HepG2 (cell line): ENCODE measurements around the gene SPACA4. TPM values are rescaled to one million over a fixed set of nuclear protein-coding genes. Genes with fewer than 3 reads are reported as not detected.

ENCODE experiments used
- GMEB1 ChIP-seq: sonication (generic); formaldehyde crosslinking; IDR thresholded peaks from 2 replicates; pipeline ENCODE4 v1.5.1; 2020; ENCODE audit warnings: missing genetic modification reagents, mild to moderate bottlenecking, borderline replicate concordance
- IKZF5 ChIP-seq: IDR thresholded peaks from 2 replicates; pipeline ENCODE4 v1.6.1; 2018; ENCODE audit warnings: missing genetic modification reagents, mild to moderate bottlenecking, missing compliant biosample characterization
- JUN ChIP-seq: sonication (generic); formaldehyde crosslinking; IDR thresholded peaks from 2 replicates; pipeline ENCODE4 v1.4.0; 2020; ENCODE audit warnings: mild to moderate bottlenecking, missing genetic modification reagents
- NPAS2 ChIP-seq: sonication (generic); formaldehyde crosslinking; IDR thresholded peaks from 2 replicates; pipeline ENCODE4 v1.8.0; 2022; ENCODE audit warnings: mild to moderate bottlenecking, missing genetic modification reagents, borderline replicate concordance
- RBFOX2 ChIP-seq: fragments of 200-400 bp; formaldehyde crosslinking; IDR thresholded peaks from 2 replicates; pipeline ENCODE4 v1.6.1; 2017; ENCODE audit warnings: low read depth, mild to moderate bottlenecking, low read length
- REST ChIP-seq, 2 experiments: IDR thresholded peaks; 2 replicates each; pipeline ENCODE4 v1.6.1; 2011 to 2012; ENCODE audit warnings: low read length in 2 of 2, borderline replicate concordance in 1 of 2, low read depth in 1 of 2, mild to moderate bottlenecking in 1 of 2, moderate library complexity in 1 of 2
- SOX5 ChIP-seq: IDR thresholded peaks from 2 replicates; pipeline ENCODE4 v1.6.1; 2016; ENCODE audit warnings: borderline replicate concordance
- ZC3H13 ChIP-seq: sonication (generic); formaldehyde crosslinking; IDR thresholded peaks from 2 replicates; pipeline ENCODE4 v1.8.1; 2023; ENCODE audit warnings: mild to moderate bottlenecking, missing genetic modification reagents, moderate library complexity
- ZNF563 ChIP-seq: sonication (generic); formaldehyde crosslinking; IDR thresholded peaks from 2 replicates; pipeline ENCODE4 v1.8.0; 2022; ENCODE audit warnings: mild to moderate bottlenecking, moderate library complexity, missing genetic modification reagents
- ZNF660 ChIP-seq: sonication (generic); formaldehyde crosslinking; IDR thresholded peaks from 2 replicates; pipeline ENCODE4 v1.5.1; 2020; ENCODE audit warnings: mild to moderate bottlenecking, low read depth, missing genetic modification reagents, borderline replicate concordance
- ZNF678 ChIP-seq: sonication (generic); formaldehyde crosslinking; IDR thresholded peaks from 2 replicates; pipeline ENCODE4 v1.4.0; 2020; ENCODE audit warnings: mild to moderate bottlenecking, missing genetic modification reagents
- ZNF687 ChIP-seq: sonication (generic); formaldehyde crosslinking; IDR thresholded peaks from 2 replicates; pipeline ENCODE4 v1.5.1; 2020; ENCODE audit warnings: mild to moderate bottlenecking, missing genetic modification reagents, moderate library complexity
- ZNF749 ChIP-seq: sonication (generic); formaldehyde crosslinking; IDR thresholded peaks from 2 replicates; pipeline ENCODE4 v1.8.0; 2022; ENCODE audit warnings: mild to moderate bottlenecking, missing genetic modification reagents, moderate library complexity, borderline replicate concordance
- ZSCAN5A ChIP-seq: sonication (generic); formaldehyde crosslinking; IDR thresholded peaks from 2 replicates; pipeline ENCODE4 v1.8.0; 2022; ENCODE audit warnings: mild to moderate bottlenecking, missing genetic modification reagents, borderline replicate concordance
- polyA plus RNA-seq, 8 experiments: library from polyadenylated mRNA; depleted of rRNA in 3 of 8; stranded (reverse) in 7 of 8; unstranded in 1 of 8; fragments of >200 nt; fragmentation: Illumina TruSeq in 4 of 8; extraction: Trizol in 4 of 8; gene quantifications; 2 replicates each; pipeline versions ENCODE4 v1.2.1 to v1.2.3, GENCODE V29; 2011 to 2016; ENCODE audit warnings: low read depth in 4 of 8, missing spikeins in 1 of 8, mixed read lengths in 1 of 8; ENCODE audit not compliant: insufficient read depth in 1 of 8
- total RNA-seq, 5 experiments: library from RNA; depleted of rRNA; stranded (reverse); fragments of >200 nt; fragmentation: Illumina TruSeq; extraction: Trizol; gene quantifications; 2 replicates each; pipeline ENCODE4 v1.2.3, GENCODE V29; 2016; ENCODE audit warnings: low read depth in 1 of 5

The SPACA4 gene
- total and polyA plus RNA-seq, 2 of the 13 experiments (the other 11 are each of a cell fraction or from before 2014, with no cell fraction given) = not detected

GRCh38 chr19:48634424-48635262 lies 28.1 kb downstream of the SPACA4 start (continued):
- TF ChIP-seq ZNF687 (CRISPR knock-in tag) = peak; percentile 96
- TF ChIP-seq ZC3H13 (CRISPR knock-in tag) = peak; percentile 91; the same call in 1 of the 2 replicates
- 0 out of 2 replicates have a peak, but pooled peaks have one; percentile 46 for TF ChIP-seq JUN (CRISPR knock-in tag)
- TF ChIP-seq ZSCAN5A = no peak
- TF ChIP-seq NPAS2 = peak; percentile 97
- TF ChIP-seq ZNF660 (CRISPR knock-in tag) = no peak
- peak; percentile 78 for TF ChIP-seq GMEB1 (CRISPR knock-in tag)
- no peak; the same call in 1 of the 2 replicates for TF ChIP-seq ZNF749 (CRISPR knock-in tag)
- peak in 1 of 2 experiments; percentile 10; a peak in 1 of 4 replicates for TF ChIP-seq REST (IDR thresholded peaks at IDR 0.05; ENCODE audit: borderline replicate concordance in 1 of 2, low read depth in 1 of 2, low read length in 2 of 2)
- TF ChIP-seq RBFOX2 = peak; percentile 84
- TF ChIP-seq IKZF5 (CRISPR knock-in tag) = peak; percentile 45
- TF ChIP-seq ZNF563 (CRISPR knock-in tag) = peak; percentile 79; the same call in 1 of the 2 replicates
- TF ChIP-seq SOX5 = peak; percentile 38; the same call in 1 of the 2 replicates
- TF ChIP-seq ZNF678 = 0 out of 2 replicates have a peak, but pooled peaks have one; percentile 55
